Hepatocyte (in vitro differentiated cells): ENCODE results near the gene THOP1. TPM values are rescaled to one million over a fixed set of nuclear protein-coding genes. Genes with fewer than 3 reads are reported as not detected.

Experiments
- DNase-seq: peaks from one replicate; pipeline ENCODE4 v3.0.0-alpha.2; 2016; ENCODE audit warnings: low spot score
- H2AFZ ChIP-seq: fragments of 200-600 bp; sonication (generic); 2 replicates; pipeline ENCODE4 v1.6.0; 2016; ENCODE audit warnings: antibody characterized with exemption, mild to moderate bottlenecking
- H3K27ac ChIP-seq: fragments of 200-600 bp; sonication (generic); 2 replicates; pipeline ENCODE4 v1.5.1; 2016; ENCODE audit warnings: mild to moderate bottlenecking
- H3K27me3 ChIP-seq: fragments of 200-600 bp; sonication (generic); 2 replicates; pipeline ENCODE4 v1.6.1; 2016
- H3K36me3 ChIP-seq: fragments of 200-600 bp; sonication (generic); replicated peaks from 2 replicates; pipeline ENCODE4 v1.5.1; 2016; ENCODE audit warnings: low read depth; ENCODE audit not compliant: insufficient read depth
- H3K4me1 ChIP-seq: fragments of 200-600 bp; sonication (generic); 2 replicates; pipeline ENCODE4 v1.5.1; 2016; ENCODE audit warnings: mild to moderate bottlenecking, moderate library complexity; ENCODE audit not compliant: insufficient read depth
- H3K4me2 ChIP-seq: fragments of 200-600 bp; sonication (generic); 2 replicates; pipeline ENCODE4 v1.6.0; 2016
- H3K4me3 ChIP-seq: fragments of 200-600 bp; sonication (generic); 2 replicates; pipeline ENCODE4 v1.5.1; 2016; ENCODE audit warnings: mild to moderate bottlenecking
- H3K79me2 ChIP-seq: fragments of 200-600 bp; sonication (generic); 2 replicates; pipeline ENCODE4 v1.6.0; 2017; ENCODE audit warnings: mild to moderate bottlenecking
- H3K9me2 ChIP-seq: fragments of 200-600 bp; sonication (generic); replicated peaks from 2 replicates; pipeline ENCODE4 v1.6.0; 2017; ENCODE audit warnings: mild to moderate bottlenecking; ENCODE audit not compliant: insufficient read depth
- H3K9me3 ChIP-seq: fragments of 200-600 bp; sonication (generic); 2 replicates; pipeline ENCODE4 v1.5.1; 2016; ENCODE audit warnings: low read depth, mild to moderate bottlenecking
- H4K20me1 ChIP-seq: fragments of 200-600 bp; sonication (generic); 2 replicates; pipeline ENCODE4 v1.6.0; 2016; ENCODE audit warnings: mild to moderate bottlenecking; ENCODE audit not compliant: insufficient read depth, poor library complexity, severe bottlenecking
- CTCF ChIP-seq: fragments of 200-600 bp; sonication (generic); IDR thresholded peaks from 2 replicates; pipeline ENCODE4 v1.5.1; 2016; ENCODE audit warnings: antibody characterized with exemption, mild to moderate bottlenecking; ENCODE audit not compliant: poor library complexity
- EZH2 ChIP-seq: fragments of 200-600 bp; sonication (generic); IDR thresholded peaks from 2 replicates; pipeline ENCODE4 v1.6.1; 2016; ENCODE audit warnings: antibody characterized with exemption, mild to moderate bottlenecking, borderline replicate concordance
- EZH2phosphoT487 ChIP-seq: fragments of 200-600 bp; sonication (generic); IDR thresholded peaks from one replicate; pipeline ENCODE4 v1.6.1; 2018; ENCODE audit warnings: antibody characterized with exemption, mild to moderate bottlenecking, low read depth, moderate library complexity; ENCODE audit not compliant: unreplicated experiment, severe bottlenecking
- WGBS: methylation state at CpG from one replicate; pipeline ENCODE4 v1.1.6; 2016; ENCODE audit warnings: low lambda C conversion rate; ENCODE audit errors: missing lambda C conversion rate; 5-methylcytosine and 5-hydroxymethylcytosine counted together
- polyA plus RNA-seq: library from polyadenylated mRNA; unstranded; fragments of >200 nt; fragmentation: Nextera tagmentation; extraction: Ambion mirVana; gene quantifications from 2 replicates; pipeline ENCODE4 v1.2.1, GENCODE V29; 2016
- total RNA-seq: library from RNA; depleted of rRNA; stranded (reverse); fragments of >200 nt; gene quantifications from 2 replicates; pipeline ENCODE4 v1.2.3, GENCODE V29; 2014

Gene THOP1
- total and polyA plus RNA-seq, 2 experiments from 2014 or later: 61.4 to 64.3 TPM

DNA sequence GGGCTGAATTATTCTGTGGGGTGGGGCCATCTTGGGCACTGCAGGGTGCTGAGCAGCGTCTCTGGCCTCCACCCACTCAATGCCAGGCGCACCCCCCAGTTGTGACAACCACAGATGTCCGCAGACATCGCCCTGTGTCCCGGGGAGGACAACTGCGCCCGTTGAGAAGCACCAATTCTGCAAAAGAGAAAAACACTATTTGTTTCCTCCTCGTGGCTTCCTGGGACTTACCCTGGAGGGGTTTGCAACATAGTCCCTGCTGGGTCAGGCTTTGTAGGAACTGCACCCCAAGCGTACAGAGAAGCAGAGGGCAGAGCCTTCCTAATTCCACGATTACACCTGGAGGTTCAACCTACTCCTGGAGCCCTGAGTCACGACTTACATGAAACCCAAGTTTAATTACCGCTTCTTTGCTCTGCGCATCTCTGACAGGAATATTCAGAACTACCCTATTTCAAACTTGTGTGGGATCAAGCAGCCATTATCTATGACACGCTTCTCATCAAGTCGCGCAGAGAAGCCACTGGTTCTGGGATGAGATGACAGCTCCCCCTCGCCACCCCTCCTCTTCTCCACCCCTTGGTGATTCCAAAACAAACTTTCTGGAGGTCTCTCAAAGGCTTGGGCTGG, 34.4 kb upstream of the THOP1 start:
- WGBS: 86% methylated on average over 17 of the region's 17 CpGs
- Histone ChIP-seq H3K79me2 (no peaks in the 10 kb centered on the region), H3K4me1 (no peaks in the 10 kb centered on the region), H4K20me1 (no peaks in the 10 kb centered on the region), H3K36me3 (no peaks in the 10 kb centered on the region), H3K4me3 (no peak overlapping the region), H3K9me2 (no peaks in the 10 kb centered on the region), H3K27me3 (no peaks in the 10 kb centered on the region), H2AFZ (no peak overlapping the region), H3K4me2 (no peak overlapping the region), H3K9me3 (no peaks in the 10 kb centered on the region), H3K27ac (no peak overlapping the region)
- no peak for DNase-seq
- TF ChIP-seq CTCF: no peak
- no peak for TF ChIP-seq EZH2phosphoT487
- TF ChIP-seq EZH2: no peak

DNA sequence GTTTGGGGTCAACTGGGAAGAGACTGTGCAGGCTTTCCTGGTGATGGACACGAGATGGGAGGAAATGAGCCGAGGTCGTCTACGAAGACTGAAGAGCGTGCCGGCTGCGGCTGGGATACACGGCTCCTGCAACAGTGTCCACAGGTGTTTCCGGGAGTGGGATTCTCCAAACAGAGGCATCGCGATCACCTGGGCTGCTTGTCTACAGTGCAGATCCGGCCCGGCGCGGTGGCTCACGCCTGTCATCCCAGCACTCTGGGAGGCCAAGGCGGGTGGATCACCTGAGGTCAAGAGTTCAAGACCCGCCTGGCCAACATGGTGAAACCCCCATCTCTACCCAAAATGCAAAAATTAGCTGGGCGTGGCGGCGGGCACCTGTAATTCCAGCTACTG, 33.9 kb upstream of the THOP1 start:
- WGBS: 92% methylated on average over 20 of the region's 21 CpGs
- H2AFZ ChIP-seq: no peak overlapping the region
- TF ChIP-seq EZH2phosphoT487: no peak
- TF ChIP-seq CTCF: no peak
- no peak for TF ChIP-seq EZH2
- H3K27me3 ChIP-seq: no peaks in the 10 kb centered on the region
- no peaks in the 10 kb centered on the region for H3K4me1 ChIP-seq
- no peak overlapping the region for H3K4me3 ChIP-seq
- no peak overlapping the region for H3K27ac ChIP-seq
- DNase-seq: no peak
- H3K4me2 ChIP-seq: no peak overlapping the region
- no peaks in the 10 kb centered on the region for H4K20me1 ChIP-seq
- H3K79me2 ChIP-seq: no peaks in the 10 kb centered on the region
- no peaks in the 10 kb centered on the region for H3K9me3 ChIP-seq
- H3K36me3 ChIP-seq: no peaks in the 10 kb centered on the region
- H3K9me2 ChIP-seq: no peaks in the 10 kb centered on the region

DNA sequence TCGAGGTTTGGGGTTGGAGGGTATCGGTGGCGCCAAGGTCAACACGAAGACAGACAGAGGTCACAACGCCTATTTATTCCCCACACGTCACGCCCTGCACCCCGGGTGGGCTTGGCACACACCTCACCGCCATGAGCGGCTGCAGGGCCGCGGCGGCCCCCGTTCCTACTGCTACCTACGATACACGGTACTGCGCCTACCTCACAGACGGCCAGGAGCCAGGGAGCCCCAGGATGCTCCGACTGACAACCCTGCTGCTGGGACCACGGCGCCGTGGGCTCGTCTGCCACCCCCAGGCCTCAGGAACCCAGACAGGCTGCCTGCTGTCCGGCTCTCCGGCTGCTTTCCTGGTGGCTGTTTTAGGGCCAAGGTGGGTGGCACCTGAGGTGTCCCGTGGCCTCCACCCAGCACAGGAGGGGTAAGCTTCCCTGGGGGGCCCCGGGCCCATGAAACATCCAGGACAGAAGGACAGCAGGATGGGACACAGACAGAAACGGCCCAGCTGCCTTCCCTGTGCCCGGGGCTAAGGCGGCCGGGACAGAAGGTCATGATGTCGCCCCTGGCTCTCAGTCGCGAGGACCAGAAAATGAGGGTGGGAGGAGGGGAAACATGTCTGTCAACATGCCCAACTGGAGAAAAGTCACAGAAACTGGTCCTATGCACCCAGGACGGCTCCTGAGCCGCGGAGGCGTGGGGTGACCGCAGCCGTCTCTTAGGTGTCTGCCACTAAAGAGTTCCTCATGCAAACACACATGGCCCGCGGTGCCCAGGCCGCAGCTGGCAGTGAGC, 30.4 kb upstream of the THOP1 start:
- Histone ChIP-seq H3K36me3 (no peaks in the 10 kb centered on the region), H3K4me3 (no peak overlapping the region), H3K4me2 (no peak overlapping the region), H3K9me2 (no peaks in the 10 kb centered on the region), H3K79me2 (no peaks in the 10 kb centered on the region), H2AFZ (no peak overlapping the region), H3K4me1 (no peaks in the 10 kb centered on the region), H3K27me3 (no peaks in the 10 kb centered on the region), H3K27ac (no peak overlapping the region), H3K9me3 (no peaks in the 10 kb centered on the region), H4K20me1 (no peaks in the 10 kb centered on the region)
- 91% methylated on average over 40 of the region's 43 CpGs for WGBS
- no peak for TF ChIP-seq CTCF
- no peak for TF ChIP-seq EZH2phosphoT487
- no peak for TF ChIP-seq EZH2
- no peak for DNase-seq
